BJ (cell line): ENCODE data around the gene ATG7. TPM values are rescaled to one million over a fixed set of nuclear protein-coding genes. Genes with fewer than 3 reads are reported as not detected.

Experiments used
- CTCF ChIA-PET: fragments of 350-600 bp; formaldehyde crosslinking; extraction: SDS; loops from one replicate; lab custom pipeline; 2021; ENCODE audit warnings: antibody characterized with exemption, inconsistent platforms; lab: Yijun Ruan, JAX
- POLR2A ChIA-PET: fragments of 300-600 bp; sonication (Branson Sonifier 250); formaldehyde crosslinking; extraction: SDS; loops from one replicate; lab custom pipeline; 2021; ENCODE audit warnings: antibody characterized with exemption; lab: Charles Lee
- DNase-seq: peaks from one replicate; pipeline ENCODE4 v3.0.0-alpha.2; 2011; ENCODE audit warnings: low read depth
- H3K27me3 ChIP-seq: 2 replicates; pipeline ENCODE4 v1.6.0; 2011; ENCODE audit warnings: low read length; ENCODE audit not compliant: control insufficient read depth, insufficient read depth
- H3K36me3 ChIP-seq: 2 replicates; pipeline ENCODE4 v1.5.1; 2011; ENCODE audit warnings: low read length; ENCODE audit not compliant: control insufficient read depth, insufficient read depth
- H3K4me3 ChIP-seq: 2 replicates; pipeline ENCODE4 v1.5.1; 2011; ENCODE audit warnings: low read depth, mild to moderate bottlenecking, control low read depth, low read length
- CTCF ChIP-seq: IDR thresholded peaks from 2 replicates; pipeline ENCODE4 v1.5.1; 2011; ENCODE audit warnings: low read depth, mild to moderate bottlenecking, control low read depth, inconsistent platforms, low read length, moderate library complexity; ENCODE audit not compliant: insufficient read depth
- polyA plus RNA-seq: library from polyadenylated mRNA; depleted of rRNA; stranded (reverse); fragments of >200 nt; gene quantifications from 2 replicates; pipeline ENCODE4 v1.2.3, GENCODE V29; 2011

The ATG7 gene
- polyA plus RNA-seq, 1 experiment: 26.2 TPM

DNA sequence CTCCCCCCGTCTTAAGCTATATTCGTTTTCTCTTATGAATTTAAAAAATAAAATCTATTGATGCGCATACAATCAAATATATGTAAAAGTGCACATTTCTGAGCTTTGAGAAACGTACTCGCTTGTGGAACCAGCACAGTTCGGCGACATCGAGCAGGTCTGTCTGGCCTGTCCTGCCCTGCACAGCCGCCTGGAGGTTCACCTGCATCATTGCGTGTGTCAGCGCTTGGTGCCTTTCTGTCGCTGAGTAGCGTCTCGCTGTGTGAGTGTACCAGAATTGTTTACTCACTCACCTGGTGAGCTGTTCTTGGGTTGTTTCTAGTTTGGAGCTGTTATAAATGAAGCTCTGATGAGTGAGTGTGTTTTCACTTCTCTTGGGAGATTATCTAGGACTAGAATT, 267.5 kb downstream of the ATG7 start:
- Histone ChIP-seq H3K4me3 (no peak overlapping the region), H3K36me3 (no peaks in the 10 kb centered on the region), H3K27me3 (no peaks in the 10 kb centered on the region)
- ChIA-PET CTCF (interaction anchor here (1.3 kb wide), 1 partner anchor 31 kb away, joined by 3 read pairs; no protein-coding TSS in a partner anchor), POLR2A (no interaction called here)
- TF ChIP-seq CTCF: no peak
- DNase-seq: no peak

GRCh38 chr3:11541321-11542303, 269.4 kb downstream of the ATG7 start:
- Histone ChIP-seq H3K27me3 (no peaks in the 10 kb centered on the region), H3K4me3 (no peak overlapping the region), H3K36me3 (no peaks in the 10 kb centered on the region)
- ChIA-PET POLR2A (no interaction called here), CTCF (no interaction called here)
- DNase-seq: no peak
- TF ChIP-seq CTCF: no peak

DNA sequence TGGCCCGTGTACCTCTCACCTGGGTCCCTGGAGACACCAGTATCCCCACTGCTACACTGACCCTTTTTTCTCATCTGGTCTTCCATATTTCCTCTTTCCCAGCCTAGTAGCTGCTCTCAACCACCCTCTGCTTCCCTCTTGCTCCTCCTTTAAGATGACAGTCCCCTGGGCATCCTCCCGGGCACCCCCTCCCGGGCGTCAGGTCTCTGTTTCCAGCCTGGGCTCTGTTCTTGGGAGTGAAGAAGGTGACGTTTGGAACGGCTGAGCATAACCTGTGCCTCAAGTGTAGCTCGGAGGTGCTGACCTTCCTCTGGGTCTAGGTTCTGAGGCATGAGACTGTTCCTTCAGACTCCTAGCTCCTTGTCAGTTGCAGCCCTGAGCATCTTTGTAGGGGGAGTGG, 270.4 kb downstream of the ATG7 start:
- CTCF ChIA-PET: no interaction called here
- TF ChIP-seq CTCF: no peak
- Histone ChIP-seq H3K27me3 (no peaks in the 10 kb centered on the region), H3K4me3 (no peak overlapping the region), H3K36me3 (no peaks in the 10 kb centered on the region)
- POLR2A ChIA-PET: no interaction called here
- DNase-seq: no peak

DNA sequence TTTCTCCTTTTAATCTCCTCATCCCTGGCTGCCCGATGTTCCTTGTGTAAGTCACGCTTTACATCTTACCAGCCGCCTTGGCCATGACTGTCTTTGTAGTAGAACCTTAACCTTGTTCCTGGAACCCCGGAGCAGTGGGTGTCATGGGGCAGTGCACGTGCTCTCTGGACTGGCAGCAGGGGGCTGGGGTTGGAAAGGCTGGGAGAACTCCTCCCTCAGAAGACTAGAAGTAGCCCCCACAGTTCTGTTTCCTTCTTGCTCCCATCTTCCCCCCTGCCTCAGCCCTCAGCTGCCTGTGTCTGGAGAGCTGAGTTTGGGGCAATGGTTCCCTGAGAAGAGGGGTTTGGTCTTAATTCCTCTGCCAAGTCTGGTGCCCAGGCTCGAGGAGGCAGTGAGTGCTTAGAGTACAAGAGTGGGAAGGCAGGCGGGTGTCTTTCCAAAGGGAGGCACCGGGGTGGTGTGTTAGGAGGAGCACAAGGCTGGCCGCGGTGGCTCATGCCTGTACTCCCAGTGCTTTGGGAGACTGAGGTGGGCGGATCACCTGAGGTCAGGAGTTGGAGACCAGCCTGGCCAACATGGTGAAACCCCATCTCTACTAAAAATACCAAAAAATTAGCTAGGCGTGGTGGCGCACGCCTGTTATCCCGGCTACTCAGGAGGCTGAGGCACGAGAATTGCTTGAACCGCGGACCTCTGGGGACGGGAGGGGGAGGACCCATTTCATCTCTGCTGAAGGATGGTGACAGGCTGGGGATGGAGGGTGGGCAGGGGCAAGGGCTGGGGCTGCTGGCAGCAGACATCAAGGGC, 271.1 kb downstream of the ATG7 start:
- no peak for TF ChIP-seq CTCF
- ChIA-PET CTCF (no interaction called here), POLR2A (no interaction called here)
- no peaks in the 10 kb centered on the region for H3K27me3 ChIP-seq
- DNase-seq: no peak
- H3K36me3 ChIP-seq: no peaks in the 10 kb centered on the region
- H3K4me3 ChIP-seq: no peak overlapping the region

DNA sequence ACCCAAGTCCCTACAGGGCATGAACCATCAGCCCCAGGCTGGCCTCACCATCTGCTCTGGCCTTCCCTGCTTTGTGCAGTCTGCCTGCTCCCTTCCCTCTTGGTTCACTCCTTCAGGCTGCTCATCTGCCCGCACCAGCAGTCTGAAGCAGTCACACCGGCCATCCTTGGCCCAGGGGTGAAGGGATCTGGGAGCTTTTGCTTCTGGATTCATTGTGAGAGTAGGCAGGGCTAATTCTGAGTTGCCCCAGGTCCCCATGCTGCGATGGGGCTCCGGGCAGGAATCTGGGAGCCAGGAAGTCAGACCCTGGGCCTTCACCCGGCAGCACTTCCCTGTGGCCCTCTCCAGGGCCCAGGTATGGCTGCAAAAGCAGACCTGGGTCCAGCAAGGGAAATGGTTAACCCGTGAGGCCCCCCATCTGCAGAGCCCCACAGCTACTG, 271.8 kb downstream of the ATG7 start:
- no peak for TF ChIP-seq CTCF
- DNase-seq: no peak
- ChIA-PET CTCF (no interaction called here), POLR2A (no interaction called here)
- H3K36me3 ChIP-seq: no peaks in the 10 kb centered on the region
- no peaks in the 10 kb centered on the region for H3K27me3 ChIP-seq
- no peak overlapping the region for H3K4me3 ChIP-seq
